ENCODE data around the gene STXBP3. TPM values are rescaled to one million over a fixed set of nuclear protein-coding genes. Genes with fewer than 3 reads are reported as not detected.

Gene STXBP3
- total and polyA plus RNA-seq, 3 donors from 2014 or later: 22.7 to 71.8 (median 59.6) TPM

DNA sequence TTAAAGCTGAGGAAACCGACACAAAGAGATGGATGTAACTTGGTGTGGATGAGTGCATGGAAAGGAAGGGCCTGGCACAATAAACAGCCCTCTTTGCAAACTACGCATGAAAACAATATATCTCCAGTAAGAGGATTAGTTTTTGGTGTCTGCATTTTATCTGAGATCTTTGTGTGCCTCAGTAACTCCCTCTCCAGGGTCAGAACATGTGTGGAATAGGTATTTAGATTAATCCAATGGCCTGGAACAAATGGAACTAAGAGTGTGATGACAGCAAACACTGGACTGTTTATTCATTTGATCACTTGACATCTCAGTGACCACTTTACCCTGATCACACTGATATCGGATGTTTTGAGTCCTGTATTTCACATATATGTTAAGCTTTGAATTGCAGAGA is 65.1 kb downstream of the STXBP3 start:
- H3K27ac ChIP-seq: no peak overlapping the region
- 94 to 96% methylated on average over 3 of the region's 3 CpGs for WGBS, 2 donors
- no peaks in the 10 kb centered on the region for H3K27me3 ChIP-seq
- no peaks in the 10 kb centered on the region for H3K36me3 ChIP-seq (ENCODE audit: low read depth, missing control alignments)
- intact Hi-C loops (cut with DNase I; ENCODE audit: low total_unique reads): no loop called here
- H3K4me1 ChIP-seq: peaks cover 13% of the 10 kb centered on the region
- no peak for TF ChIP-seq POLR2A (IDR thresholded peaks at IDR 0.05)
- TF ChIP-seq, protein P1, sequence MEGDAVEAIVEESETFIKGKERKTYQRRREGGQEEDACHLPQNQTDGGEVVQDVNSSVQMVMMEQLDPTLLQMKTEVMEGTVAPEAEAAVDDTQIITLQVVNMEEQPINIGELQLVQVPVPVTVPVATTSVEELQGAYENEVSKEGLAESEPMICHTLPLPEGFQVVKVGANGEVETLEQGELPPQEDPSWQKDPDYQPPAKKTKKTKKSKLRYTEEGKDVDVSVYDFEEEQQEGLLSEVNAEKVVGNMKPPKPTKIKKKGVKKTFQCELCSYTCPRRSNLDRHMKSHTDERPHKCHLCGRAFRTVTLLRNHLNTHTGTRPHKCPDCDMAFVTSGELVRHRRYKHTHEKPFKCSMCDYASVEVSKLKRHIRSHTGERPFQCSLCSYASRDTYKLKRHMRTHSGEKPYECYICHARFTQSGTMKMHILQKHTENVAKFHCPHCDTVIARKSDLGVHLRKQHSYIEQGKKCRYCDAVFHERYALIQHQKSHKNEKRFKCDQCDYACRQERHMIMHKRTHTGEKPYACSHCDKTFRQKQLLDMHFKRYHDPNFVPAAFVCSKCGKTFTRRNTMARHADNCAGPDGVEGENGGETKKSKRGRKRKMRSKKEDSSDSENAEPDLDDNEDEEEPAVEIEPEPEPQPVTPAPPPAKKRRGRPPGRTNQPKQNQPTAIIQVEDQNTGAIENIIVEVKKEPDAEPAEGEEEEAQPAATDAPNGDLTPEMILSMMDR (IDR thresholded peaks at IDR 0.05): no peak
- no peaks in the 10 kb centered on the region for H3K9me3 ChIP-seq
- H3K4me3 ChIP-seq: no peak overlapping the region
- no peak for DNase-seq

DNA sequence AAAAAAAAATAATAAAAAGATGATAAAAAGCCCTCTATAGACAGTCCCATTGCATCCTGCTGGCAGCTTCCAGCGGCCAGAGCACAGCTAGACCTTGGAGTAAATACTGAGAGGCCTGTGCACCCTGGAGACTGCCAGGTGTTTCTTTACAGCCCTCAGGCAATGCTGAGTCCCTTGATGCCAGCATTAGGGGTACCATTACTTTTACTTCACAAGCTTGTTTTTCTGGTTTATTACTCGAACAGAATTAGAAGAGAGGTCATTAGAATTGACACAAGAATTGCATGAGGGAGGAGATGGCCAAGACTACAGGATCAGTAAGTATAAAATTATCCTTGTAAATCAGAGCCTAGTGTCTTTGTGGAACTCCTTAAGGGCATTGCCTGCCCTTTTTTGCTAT is 66.9 kb downstream of the STXBP3 start:
- WGBS, 2 donors: 64 to 69% methylated on average over 2 of the region's 2 CpGs
- no peak for DNase-seq
- H3K9me3 ChIP-seq: no peaks in the 10 kb centered on the region
- TF ChIP-seq, protein P1 (IDR thresholded peaks at IDR 0.05): no peak
- no peak for TF ChIP-seq POLR2A (IDR thresholded peaks at IDR 0.05)
- peaks cover 13% of the 10 kb centered on the region for H3K4me1 ChIP-seq
- H3K36me3 ChIP-seq (ENCODE audit: low read depth, missing control alignments): no peaks in the 10 kb centered on the region
- no peaks in the 10 kb centered on the region for H3K27me3 ChIP-seq
- no peak overlapping the region for H3K4me3 ChIP-seq
- intact Hi-C loops (cut with DNase I; ENCODE audit: low total_unique reads): no loop called here
- H3K27ac ChIP-seq: no peak overlapping the region

GRCh38 chr1:108814343-108815125 is 68.1 kb downstream of the STXBP3 start:
- Histone ChIP-seq H3K9me3 (no peaks in the 10 kb centered on the region), H3K27ac (peak overlapping the region in 1 of 2 donors; percentile 27), H3K4me1 (peaks cover 13% of the 10 kb centered on the region), H3K4me3 (no peak overlapping the region), H3K36me3 (ENCODE audit: low read depth, missing control alignments) (no peaks in the 10 kb centered on the region), H3K27me3 (no peaks in the 10 kb centered on the region)
- intact Hi-C loops (cut with DNase I; ENCODE audit: low total_unique reads): no loop called here
- 55 to 58% methylated on average over 4 of the region's 4 CpGs for WGBS, 2 donors
- DNase-seq: no peak
- TF ChIP-seq, protein P1 (IDR thresholded peaks at IDR 0.05): no peak
- TF ChIP-seq POLR2A (IDR thresholded peaks at IDR 0.05): no peak

- H3K36me3 ChIP-seq (ENCODE audit: low read depth, missing control alignments): no peaks in the 10 kb centered on the region
- peaks cover 13% of the 10 kb centered on the region for H3K4me1 ChIP-seq
- intact Hi-C loops (cut with DNase I; ENCODE audit: low total_unique reads): no loop called here
- no peak for DNase-seq
- no peaks in the 10 kb centered on the region for H3K27me3 ChIP-seq
- TF ChIP-seq POLR2A (IDR thresholded peaks at IDR 0.05): no peak
- TF ChIP-seq, protein P1 (IDR thresholded peaks at IDR 0.05): no peak
- peak overlapping the region; percentile 21 to 78 for H3K27ac ChIP-seq
- no peak overlapping the region for H3K4me3 ChIP-seq
- no peaks in the 10 kb centered on the region for H3K9me3 ChIP-seq
Measured at GRCh38 chr1:108815566-108815965, 69.1 kb downstream of the STXBP3 start.
